ENCODE data around the gene TARS1.
"Not testable (repeated sequence)": the region's sequence is repeated elsewhere in the genome, so short reads cannot be mapped to it uniquely, and the experiment has no call there.

The TARS1 gene

DNA sequence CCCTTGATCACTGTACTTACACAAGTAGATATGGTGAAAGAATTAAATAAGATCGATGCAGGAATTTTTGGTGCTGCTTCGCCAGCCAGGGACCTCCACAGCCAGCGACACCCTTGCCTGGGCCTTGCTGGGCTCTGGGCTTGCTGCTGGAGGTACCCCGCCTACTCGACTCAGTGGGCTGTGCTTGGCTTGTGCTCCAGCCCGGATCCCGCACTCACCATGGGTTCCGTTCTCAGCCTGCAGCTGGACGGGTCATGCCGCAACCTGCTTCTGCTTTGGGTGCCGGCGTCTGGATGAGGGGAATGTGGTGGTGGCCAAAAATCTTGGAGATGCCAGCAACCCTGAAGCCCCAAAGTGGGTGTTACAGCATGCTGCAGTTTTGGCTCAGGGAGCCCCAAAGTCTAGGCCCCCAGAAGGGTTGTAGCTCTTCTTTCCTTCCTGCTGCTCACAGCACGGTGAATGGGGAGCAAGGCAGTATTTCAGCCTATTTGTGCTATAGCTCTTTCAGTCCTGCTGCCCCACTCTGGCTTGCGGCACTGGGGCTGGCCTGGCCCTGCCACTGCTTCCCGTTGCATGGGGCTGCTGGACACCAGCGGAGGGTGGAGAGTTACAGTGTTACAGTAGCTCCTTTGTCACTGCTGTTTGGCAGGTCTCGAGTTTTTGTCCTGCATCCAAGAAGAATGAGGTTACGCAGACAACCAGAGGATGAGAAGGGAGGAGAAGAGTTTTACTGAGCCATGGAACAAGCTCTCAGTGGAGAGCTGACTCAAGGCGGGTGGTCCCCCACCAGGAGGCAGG lies 48.0 kb downstream of the TARS1 start:
- FAIRE-seq: no peak

DNA sequence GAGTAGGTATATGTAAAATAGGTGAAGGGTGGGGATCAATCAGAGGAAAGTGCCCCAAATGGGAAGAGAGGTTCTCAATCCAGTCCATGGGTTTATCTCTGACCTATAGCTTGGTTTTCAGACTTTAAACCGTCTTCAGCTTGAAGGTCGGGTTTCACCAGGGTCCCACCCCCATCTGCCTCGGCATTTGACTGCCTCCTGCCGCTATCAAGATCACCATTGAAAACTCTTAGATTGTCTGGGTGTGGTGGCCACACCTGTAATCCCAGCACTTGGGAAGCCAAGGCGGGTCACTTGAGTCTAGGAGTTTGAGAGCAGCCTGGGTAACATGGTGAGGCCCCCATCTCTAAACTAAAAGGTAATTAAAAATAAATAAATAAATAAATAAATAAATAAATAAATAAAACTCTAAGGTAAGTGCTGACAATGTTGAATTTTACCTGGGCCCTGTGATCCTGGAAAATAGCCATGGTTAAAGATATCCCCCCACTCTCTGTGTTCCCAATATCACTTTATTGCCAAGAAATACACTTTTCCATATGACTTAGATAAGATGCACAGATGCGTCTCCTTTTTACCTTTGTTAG lies 48.8 kb downstream of the TARS1 start:
- FAIRE-seq: no peak

DNA sequence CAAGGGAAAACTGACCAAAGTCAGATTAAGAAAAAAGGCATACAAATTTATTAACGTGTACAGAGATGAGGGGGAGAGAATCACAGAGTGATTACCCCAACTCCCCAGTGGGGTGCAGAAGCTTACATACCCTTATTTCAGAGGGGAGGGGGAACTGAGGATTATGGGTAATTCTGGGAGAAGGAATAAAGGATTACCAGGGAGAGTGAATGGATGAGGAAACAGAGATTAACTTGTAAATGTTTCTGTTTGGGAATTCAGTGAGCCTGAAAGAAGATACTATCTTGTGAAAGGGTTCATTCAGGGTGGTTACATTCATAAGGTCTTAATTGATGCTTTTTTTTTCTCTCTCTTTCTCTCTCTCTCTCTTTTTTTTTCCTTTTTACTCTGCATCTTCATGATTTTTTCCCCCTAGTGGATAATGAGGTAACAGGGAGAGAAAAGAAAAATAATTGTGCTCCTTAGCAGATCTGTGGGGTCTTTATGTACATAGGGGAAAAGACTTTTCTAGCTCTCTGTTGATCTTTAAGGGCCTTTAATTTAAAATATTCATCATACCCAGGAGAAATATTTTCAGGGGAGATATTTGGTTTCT lies 49.4 kb downstream of the TARS1 start:
- no peak for FAIRE-seq

DNA sequence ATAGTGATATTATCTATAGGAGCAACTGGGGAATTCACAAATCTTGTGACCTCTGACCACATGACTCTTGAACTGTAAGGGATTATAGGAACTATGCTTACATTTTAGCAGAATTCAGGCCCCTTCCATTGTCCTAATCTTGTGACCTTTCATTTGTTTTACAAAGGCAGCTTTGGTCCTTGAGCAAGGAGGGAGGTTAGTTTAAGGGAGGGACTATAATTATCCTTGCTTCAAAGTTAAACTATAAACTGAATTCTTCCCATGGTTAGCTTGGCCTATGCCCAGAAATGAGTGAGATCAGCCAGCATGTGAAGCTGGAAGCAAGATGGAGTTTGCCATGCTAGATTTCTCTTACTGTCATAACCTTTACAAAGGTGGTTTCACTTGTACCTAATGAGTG lies 51.2 kb downstream of the TARS1 start:
- FAIRE-seq: no peak

DNA sequence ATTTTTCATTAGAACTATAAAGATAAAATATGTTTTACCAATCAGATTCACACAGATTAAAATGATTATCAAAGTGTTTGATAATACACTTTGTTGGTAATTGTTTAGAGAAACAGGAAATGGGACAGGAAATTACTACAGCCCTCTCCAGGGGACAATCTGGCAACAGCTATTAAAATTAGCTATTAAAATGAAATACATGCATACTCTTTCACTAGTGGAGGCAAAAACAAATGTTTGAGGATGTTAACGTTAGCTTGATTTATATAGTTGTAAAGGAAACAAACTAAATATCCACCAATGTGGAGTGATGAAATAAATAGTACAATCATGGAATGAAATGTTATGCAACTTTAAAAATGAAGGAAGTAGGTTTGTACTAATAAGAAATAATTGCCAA lies 53.7 kb downstream of the TARS1 start:
- no peak for FAIRE-seq

DNA sequence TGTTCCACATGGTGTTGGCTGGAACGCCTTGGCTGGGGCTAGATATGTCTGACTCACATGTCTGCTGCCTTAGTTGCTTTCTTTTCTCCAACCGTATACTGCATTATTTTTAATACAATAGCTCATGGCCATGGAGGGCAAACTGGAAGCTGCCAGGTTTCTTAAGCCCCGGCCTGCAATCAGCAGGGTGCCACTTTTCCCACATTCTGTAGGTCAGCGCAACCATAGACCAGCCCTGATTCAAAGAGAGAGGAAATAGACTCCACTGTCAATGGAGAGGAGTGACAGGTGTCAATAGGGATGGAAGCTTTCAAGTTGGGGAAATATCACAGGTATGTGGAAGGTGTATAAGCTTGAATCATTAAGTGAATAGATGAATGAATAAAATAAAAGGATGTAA lies 60.5 kb downstream of the TARS1 start:
- FAIRE-seq: no peak

DNA sequence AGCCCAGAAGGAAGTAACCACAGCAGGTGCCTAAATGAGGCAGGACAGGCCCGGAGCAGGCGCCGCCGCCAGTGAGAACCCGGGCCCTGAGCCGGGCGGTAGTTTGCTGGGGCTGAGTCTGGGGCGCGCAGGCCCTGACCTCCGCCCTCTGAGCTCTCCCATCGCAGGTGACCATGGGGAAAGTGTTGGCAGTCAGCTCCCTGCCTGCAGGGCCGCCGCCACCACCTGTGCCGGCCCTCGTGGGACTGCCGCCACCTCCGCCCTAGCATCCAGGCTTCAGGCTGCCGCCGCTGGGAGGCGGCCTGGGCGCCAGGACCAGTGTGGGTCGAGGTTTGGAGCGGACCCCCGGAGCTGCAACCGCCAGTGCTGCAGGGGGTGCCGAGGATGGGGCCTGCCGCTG lies 61.1 kb downstream of the TARS1 start:
- FAIRE-seq: no peak

DNA sequence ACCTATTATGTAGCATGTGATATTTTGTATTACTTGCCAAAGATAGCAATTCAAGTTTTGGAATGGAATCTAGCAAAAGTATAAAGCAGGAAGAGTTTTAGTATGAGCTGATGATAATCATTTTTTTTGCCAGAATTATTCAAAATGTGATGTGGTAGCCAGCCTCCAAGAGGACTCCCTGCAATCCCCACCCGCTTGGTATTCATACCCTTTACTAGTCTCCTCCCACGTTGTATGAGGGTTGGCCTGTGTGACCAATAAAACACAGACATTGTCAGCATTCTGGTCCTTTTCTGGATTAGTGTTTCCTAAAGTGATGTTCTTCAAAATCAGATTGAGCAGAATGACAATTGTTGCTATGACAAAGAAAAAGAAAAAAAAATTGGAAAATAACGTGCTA lies 63.8 kb downstream of the TARS1 start:
- no peak for FAIRE-seq

DNA sequence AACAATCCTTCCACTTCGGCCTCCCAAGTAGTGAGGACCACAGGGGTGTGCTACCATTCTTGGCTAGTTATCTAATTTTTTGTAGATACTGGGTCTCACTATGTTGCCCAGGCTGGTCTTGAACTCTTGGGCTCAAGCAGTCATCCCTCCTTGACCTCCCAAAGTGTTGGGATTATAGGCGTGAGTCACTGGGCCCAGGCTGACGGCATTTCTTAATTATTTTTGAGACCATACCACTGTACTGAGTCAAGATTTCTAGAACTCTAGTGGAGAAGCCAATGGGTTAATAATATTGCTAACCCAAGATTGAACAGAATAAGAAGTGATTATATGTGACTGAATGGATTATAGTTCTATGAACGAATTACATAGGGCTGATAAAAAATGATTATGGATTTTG lies 66.7 kb downstream of the TARS1 start:
- no peak for FAIRE-seq

DNA sequence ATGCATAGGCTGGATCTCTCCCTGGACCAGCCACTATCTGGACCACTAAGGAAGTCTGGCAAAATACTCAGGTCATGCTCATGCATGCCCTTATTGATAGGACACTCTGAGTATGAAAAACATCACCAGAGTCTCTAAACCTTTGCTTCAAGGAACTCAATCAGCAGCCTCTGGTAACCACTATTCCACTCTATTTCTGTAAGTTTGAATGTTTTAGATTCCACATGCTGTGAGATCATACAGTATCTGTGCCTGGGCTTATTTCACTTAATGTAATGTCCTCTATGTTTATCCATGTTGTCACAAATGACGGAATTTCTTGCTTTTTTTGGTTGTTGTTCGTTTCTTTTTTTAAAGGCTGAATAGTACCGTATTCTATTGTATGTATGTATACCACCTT lies 68.3 kb downstream of the TARS1 start:
- FAIRE-seq: no peak

DNA sequence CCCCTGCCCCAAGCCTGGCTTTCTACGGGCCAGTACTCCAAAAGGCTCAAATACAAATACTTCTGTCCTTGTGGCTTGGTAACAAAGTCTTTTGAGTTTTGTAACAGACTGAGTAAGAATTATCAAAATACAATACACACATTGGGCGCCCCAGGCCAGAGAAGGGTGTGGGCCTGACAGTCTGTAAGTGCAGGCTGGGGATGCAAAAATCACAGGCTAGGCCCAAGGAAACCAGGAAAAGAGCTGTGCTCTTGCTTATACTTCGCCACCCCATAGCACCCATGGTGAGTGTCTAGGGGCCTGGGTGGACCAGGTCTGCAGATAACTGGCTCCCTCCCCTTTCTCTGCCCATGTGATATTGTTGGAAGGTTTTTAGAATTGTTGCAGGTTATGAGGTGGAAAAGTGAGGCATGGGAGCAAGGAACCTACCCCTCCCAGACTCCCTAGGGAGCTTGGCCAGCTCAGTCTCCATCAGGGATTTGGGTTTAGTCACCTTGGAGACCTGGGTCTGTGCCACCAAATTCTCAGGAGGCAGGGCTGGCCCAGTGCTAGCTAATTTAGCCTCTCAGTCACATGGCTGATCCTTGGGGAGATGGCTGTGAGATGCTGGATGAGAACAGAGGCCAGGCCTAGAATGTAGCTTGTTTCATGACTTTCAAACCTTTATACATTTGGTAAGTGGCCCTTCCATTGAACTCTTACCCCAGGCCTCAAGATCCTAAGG lies 72.9 kb downstream of the TARS1 start:
- no peak for FAIRE-seq

DNA sequence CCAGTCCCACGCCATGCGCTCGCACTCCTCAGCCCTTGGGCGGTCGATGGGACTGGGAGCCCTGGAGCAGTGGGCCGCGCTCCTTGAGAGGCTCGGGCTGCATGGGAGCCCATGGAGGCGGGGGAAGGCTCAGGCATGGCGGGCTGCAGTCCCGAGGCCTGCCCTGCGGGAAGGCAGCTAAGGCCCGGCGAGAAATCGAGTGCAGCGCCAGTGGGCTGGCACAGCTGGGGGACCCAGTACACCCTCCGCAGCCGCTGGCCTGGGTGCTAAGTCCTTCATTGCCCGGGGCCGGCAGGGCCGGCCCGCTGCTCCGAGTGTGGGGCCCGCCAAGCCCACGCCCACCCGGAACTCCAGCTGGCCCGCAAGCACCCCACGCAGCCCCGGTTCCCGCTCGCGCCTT lies 74.6 kb downstream of the TARS1 start:
- FAIRE-seq: not testable (repeated sequence)

DNA sequence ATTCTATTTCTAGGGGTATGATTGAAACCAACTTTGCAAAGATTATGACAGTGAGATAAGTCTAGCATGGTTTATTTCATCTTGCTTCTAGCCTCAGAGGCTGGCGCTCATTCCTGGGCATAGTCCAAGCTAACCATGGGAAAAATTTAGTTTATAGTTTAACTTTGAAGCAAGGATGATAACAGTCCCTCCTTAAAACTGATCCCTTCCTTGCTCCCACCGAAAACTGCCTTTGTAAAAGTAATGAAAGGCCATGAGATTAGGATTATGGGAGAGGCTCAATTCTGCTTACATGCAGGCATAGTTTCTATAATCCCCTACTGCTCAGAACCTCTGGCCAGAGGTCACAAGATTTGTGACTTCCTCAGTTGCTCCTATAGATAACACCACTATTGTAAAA lies 75.7 kb downstream of the TARS1 start:
- no peak for FAIRE-seq
